Endothelial cell (in vitro differentiated cells): Measurements from ENCODE around the gene TAF1B. TPM values are rescaled to one million over a fixed set of nuclear protein-coding genes. Genes with fewer than 3 reads are reported as not detected.

ENCODE experiments used
- DNase-seq: peaks from one replicate; pipeline ENCODE4 v3.0.0; 2021; ENCODE audit warnings: low spot score
- H3K27ac Mint-ChIP-seq: one replicate; pipeline ENCODE4 v1.8.0; 2021; ENCODE audit warnings: mixed read lengths, inconsistent platforms; ENCODE audit not compliant: unreplicated experiment
- H3K27me3 Mint-ChIP-seq: one replicate; pipeline ENCODE4 v1.8.0; 2021; ENCODE audit warnings: mild to moderate bottlenecking, moderate library complexity, mixed read lengths, inconsistent platforms; ENCODE audit not compliant: unreplicated experiment
- H3K36me3 Mint-ChIP-seq: one replicate; pipeline ENCODE4 v1.8.0; 2021; ENCODE audit warnings: mild to moderate bottlenecking, low read depth, mixed read lengths, inconsistent platforms; ENCODE audit not compliant: unreplicated experiment
- H3K4me1 Mint-ChIP-seq: one replicate; pipeline ENCODE4 v1.8.0; 2021; ENCODE audit warnings: mild to moderate bottlenecking, mixed read lengths, inconsistent platforms; ENCODE audit not compliant: unreplicated experiment
- H3K4me3 Mint-ChIP-seq: one replicate; pipeline ENCODE4 v1.8.0; 2021; ENCODE audit warnings: mild to moderate bottlenecking, mixed read lengths, inconsistent platforms; ENCODE audit not compliant: unreplicated experiment
- H3K9me3 Mint-ChIP-seq: one replicate; pipeline ENCODE4 v1.8.0; 2021; ENCODE audit warnings: mixed read lengths, inconsistent platforms; ENCODE audit not compliant: unreplicated experiment
- total RNA-seq: library from RNA; stranded (reverse); fragmentation: NEBNext Ultra II Directional; extraction: Animal tissue kit (Norgen Biotek cat#: 25700); gene quantifications from one replicate; pipeline ENCODE4 v1.2.1, GENCODE V29; 2021; ENCODE audit not compliant: unreplicated experiment
- TF ChIP-seq, protein P1 (sequence below): fragments of 200-600 bp; sonication (generic); IDR thresholded peaks from one replicate; pipeline ENCODE4 v1.5.0; 2021; ENCODE audit warnings: antibody characterized with exemption; ENCODE audit not compliant: unreplicated experiment

TAF1B gene
- total RNA-seq, 1 donor from 2014 or later: 19.5 TPM

DNA sequence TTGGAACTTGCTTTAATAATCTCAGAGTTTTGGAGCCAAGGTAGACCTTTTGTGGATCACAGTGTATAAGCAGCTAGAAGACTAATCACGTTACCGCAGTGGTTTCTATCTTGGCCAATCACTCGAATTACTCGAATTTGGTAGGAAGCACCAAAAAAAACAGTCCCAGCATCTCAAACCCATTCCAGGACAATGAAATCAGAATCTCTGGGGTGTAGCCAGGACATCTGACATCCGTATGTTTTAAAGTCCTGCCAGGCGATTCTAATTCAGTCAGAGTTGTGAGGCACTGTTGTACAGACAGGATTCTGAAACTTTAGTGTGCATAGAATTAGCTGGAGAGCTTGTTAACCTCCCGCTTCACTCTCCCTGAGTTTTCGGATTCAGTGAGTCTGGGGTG lies 139.0 kb downstream of the TAF1B start:
- Mint-ChIP-seq H3K9me3 (no peaks in the 10 kb centered on the region), H3K36me3 (no peaks in the 10 kb centered on the region), H3K4me3 (no peak overlapping the region), H3K4me1 (peaks cover 7% of the 10 kb centered on the region), H3K27ac (no peak overlapping the region), H3K27me3 (peaks cover 4% of the 10 kb centered on the region)
- TF ChIP-seq, protein P1, sequence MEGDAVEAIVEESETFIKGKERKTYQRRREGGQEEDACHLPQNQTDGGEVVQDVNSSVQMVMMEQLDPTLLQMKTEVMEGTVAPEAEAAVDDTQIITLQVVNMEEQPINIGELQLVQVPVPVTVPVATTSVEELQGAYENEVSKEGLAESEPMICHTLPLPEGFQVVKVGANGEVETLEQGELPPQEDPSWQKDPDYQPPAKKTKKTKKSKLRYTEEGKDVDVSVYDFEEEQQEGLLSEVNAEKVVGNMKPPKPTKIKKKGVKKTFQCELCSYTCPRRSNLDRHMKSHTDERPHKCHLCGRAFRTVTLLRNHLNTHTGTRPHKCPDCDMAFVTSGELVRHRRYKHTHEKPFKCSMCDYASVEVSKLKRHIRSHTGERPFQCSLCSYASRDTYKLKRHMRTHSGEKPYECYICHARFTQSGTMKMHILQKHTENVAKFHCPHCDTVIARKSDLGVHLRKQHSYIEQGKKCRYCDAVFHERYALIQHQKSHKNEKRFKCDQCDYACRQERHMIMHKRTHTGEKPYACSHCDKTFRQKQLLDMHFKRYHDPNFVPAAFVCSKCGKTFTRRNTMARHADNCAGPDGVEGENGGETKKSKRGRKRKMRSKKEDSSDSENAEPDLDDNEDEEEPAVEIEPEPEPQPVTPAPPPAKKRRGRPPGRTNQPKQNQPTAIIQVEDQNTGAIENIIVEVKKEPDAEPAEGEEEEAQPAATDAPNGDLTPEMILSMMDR: no peak
- DNase-seq: no peak

DNA sequence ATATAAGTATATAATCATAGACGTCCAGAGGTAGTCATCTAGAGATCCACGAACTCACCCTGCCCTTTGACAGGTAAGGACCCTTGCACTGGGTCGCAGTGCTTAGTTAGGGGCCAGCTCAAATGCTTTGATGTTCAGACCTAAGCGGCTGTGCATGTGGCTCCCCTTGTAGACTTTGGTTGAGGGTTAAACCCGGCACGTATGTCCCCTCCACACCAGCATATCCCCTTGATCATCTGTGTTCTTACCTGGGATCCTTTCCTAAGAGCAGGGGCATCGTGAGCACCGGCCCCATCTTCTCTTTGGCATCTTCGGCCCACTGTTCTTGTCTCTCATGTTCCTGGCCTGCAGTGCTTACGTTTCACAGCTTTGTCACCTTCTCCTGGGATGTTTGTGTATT lies 139.6 kb downstream of the TAF1B start:
- peaks cover 7% of the 10 kb centered on the region for H3K4me1 Mint-ChIP-seq
- no peak for DNase-seq
- no peak overlapping the region for H3K27ac Mint-ChIP-seq
- H3K4me3 Mint-ChIP-seq: no peak overlapping the region
- H3K9me3 Mint-ChIP-seq: no peaks in the 10 kb centered on the region
- H3K27me3 Mint-ChIP-seq: peaks cover 8% of the 10 kb centered on the region
- no peaks in the 10 kb centered on the region for H3K36me3 Mint-ChIP-seq
- TF ChIP-seq, protein P1: no peak

DNA sequence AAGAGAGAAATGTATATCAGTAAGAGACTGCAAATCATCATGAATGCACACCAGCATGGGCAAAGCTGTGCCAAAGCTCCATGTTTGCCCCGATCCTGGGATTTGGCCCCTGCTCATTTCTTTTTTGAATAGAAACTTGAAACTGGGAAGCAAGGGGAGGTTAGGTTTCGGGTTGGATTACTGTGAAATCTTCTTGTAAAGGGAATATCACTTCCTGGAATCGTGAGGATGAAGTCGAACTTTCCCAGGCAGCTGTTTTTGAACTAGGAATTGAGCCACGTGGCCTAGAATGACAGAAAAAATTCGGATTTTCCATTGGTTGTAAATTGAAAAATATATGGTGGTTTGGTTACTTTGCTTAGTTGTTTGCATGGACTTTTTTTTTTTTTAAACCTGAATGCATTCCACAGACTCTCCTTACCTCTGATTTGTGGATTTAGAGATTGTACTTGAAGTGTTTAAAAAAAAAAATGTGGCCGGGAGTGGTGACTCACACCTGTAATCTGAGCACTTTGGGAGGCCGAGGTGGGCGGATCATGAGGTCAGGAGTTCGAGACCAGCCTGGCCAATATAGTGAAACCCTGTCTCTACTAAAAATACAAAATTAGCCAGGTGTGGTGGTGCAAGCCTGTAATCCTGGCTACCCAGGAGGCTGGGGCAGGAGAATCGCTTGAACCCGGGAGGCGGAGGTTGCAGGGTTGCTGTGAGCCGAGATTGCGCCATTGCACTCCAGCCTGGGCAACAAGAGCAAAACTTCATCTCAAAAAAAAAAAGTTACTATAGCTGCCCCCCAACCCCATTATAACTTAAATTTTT lies 140.3 kb downstream of the TAF1B start:
- H3K4me1 Mint-ChIP-seq: peaks cover 7% of the 10 kb centered on the region
- no peak overlapping the region for H3K27ac Mint-ChIP-seq
- H3K27me3 Mint-ChIP-seq: peaks cover 5% of the 10 kb centered on the region
- no peaks in the 10 kb centered on the region for H3K36me3 Mint-ChIP-seq
- H3K4me3 Mint-ChIP-seq: no peak overlapping the region
- TF ChIP-seq, protein P1: no peak
- no peak for DNase-seq
- no peaks in the 10 kb centered on the region for H3K9me3 Mint-ChIP-seq

Other genes starting within 250 kb of the TAF1B start
- gene YWHAQ, start 212.5 kb upstream of the TAF1B start, total RNA-seq: 268 TPM
- gene GRHL1, start 108.2 kb downstream of the TAF1B start, total RNA-seq: 1.7 TPM
- gene KLF11, start 200.1 kb downstream of the TAF1B start, total RNA-seq: 8.2 TPM
- gene CYS1, start 236.9 kb downstream of the TAF1B start, total RNA-seq: 7.3 TPM